DND-41 (cell line): ENCODE data around the gene FAM187B.

Experiments used
- ATAC-seq: fragments of 200-7000 bp; cut with Tn5 transposase; 3 replicates; pipeline ENCODE4 v1.9.1; 2021; ENCODE audit warnings: low read depth; ENCODE audit not compliant: insufficient read depth
- DNase-seq: peaks from one replicate; pipeline ENCODE4 v3.0.0-alpha.2; 2020
- H2AFZ ChIP-seq: 2 replicates; pipeline ENCODE4 v1.6.0; 2012; ENCODE audit warnings: low read depth, low read length
- H3K27ac ChIP-seq: 2 replicates; pipeline ENCODE4 v1.5.1; 2012; ENCODE audit warnings: low read length, inconsistent platforms
- H3K27me3 ChIP-seq: fragments of 200-600 bp; sonication (generic); 2 replicates; pipeline ENCODE4 v1.6.0; 2012; ENCODE audit warnings: low read length, mild to moderate bottlenecking, inconsistent platforms; ENCODE audit not compliant: insufficient read depth, poor library complexity
- H3K36me3 ChIP-seq: 2 replicates; pipeline ENCODE4 v1.5.1; 2012; ENCODE audit warnings: low read length, inconsistent platforms; ENCODE audit not compliant: insufficient read depth
- H3K4me1 ChIP-seq: 2 replicates; pipeline ENCODE4 v1.5.1; 2012; ENCODE audit warnings: mild to moderate bottlenecking, low read length; ENCODE audit not compliant: insufficient read depth
- H3K4me2 ChIP-seq: 2 replicates; pipeline ENCODE4 v1.6.0; 2012; ENCODE audit warnings: mild to moderate bottlenecking, moderate library complexity, low read length, inconsistent platforms; ENCODE audit not compliant: insufficient read depth
- H3K4me3 ChIP-seq, 2 experiments: fragments of 200-600 bp in 1 of 2; shearing (Covaris generic) in 1 of 2; 2 replicates each; pipeline ENCODE4 v1.5.1; 2012 to 2016; ENCODE audit warnings: inconsistent platforms in 2 of 2, low read length in 2 of 2, mild to moderate bottlenecking in 2 of 2, low read depth in 1 of 2, moderate library complexity in 1 of 2
- H3K79me2 ChIP-seq: 2 replicates; pipeline ENCODE4 v1.6.0; 2012; ENCODE audit warnings: low read length, inconsistent platforms; ENCODE audit not compliant: insufficient read depth
- H3K9ac ChIP-seq: 2 replicates; pipeline ENCODE4 v1.6.0; 2012; ENCODE audit warnings: low read depth, mild to moderate bottlenecking, inconsistent platforms, low read length, moderate library complexity
- H3K9me3 ChIP-seq: 2 replicates; pipeline ENCODE4 v1.5.1; 2012; ENCODE audit warnings: low read length, moderate library complexity, mild to moderate bottlenecking, inconsistent platforms; ENCODE audit not compliant: insufficient read depth, severe bottlenecking
- H4K20me1 ChIP-seq: 2 replicates; pipeline ENCODE4 v1.6.0; 2012; ENCODE audit warnings: low read length; ENCODE audit not compliant: insufficient read depth
- CTCF ChIP-seq: IDR thresholded peaks from 2 replicates; pipeline ENCODE4 v1.5.1; 2012; ENCODE audit warnings: borderline replicate concordance, low read length, moderate library complexity, mild to moderate bottlenecking; ENCODE audit not compliant: poor library complexity, severe bottlenecking; ENCODE audit errors: extremely low read depth
- EZH2 ChIP-seq: IDR thresholded peaks from 3 replicates; pipeline ENCODE4 v1.6.1; 2012; ENCODE audit warnings: borderline replicate concordance, low read depth, mild to moderate bottlenecking, moderate library complexity, low read length, inconsistent platforms; ENCODE audit not compliant: severe bottlenecking

The FAM187B gene

GRCh38 chr19:35266520-35267352, 38.2 kb upstream of the FAM187B start:
- H3K27me3 ChIP-seq: no peaks in the 10 kb centered on the region
- H2AFZ ChIP-seq: peak overlapping the region; percentile 67
- H3K4me1 ChIP-seq: peaks cover 32% of the 10 kb centered on the region
- peaks cover 41% of the 10 kb centered on the region for H3K79me2 ChIP-seq
- no peaks in the 10 kb centered on the region for H3K9me3 ChIP-seq
- peak; percentile 8; the same call in 2 of the 3 replicates for ATAC-seq
- H3K4me2 ChIP-seq: peak overlapping the region; percentile 88
- peak; percentile 31 for DNase-seq
- H3K9ac ChIP-seq: peak overlapping the region; percentile 92
- H4K20me1 ChIP-seq: peaks cover 21% of the 10 kb centered on the region
- TF ChIP-seq EZH2 (no peak), CTCF (no peak)
- peak overlapping the region; percentile 84 for H3K27ac ChIP-seq
- H3K36me3 ChIP-seq: peaks cover 30% of the 10 kb centered on the region
- peak overlapping the region; percentile 87 to 88; a peak in 3 of 4 replicates for H3K4me3 ChIP-seq

- H3K27ac ChIP-seq: no peak overlapping the region
- no peak overlapping the region for H2AFZ ChIP-seq
- peaks cover 34% of the 10 kb centered on the region for H3K79me2 ChIP-seq
- peaks cover 25% of the 10 kb centered on the region for H3K4me1 ChIP-seq
- peak overlapping the region; percentile 92; the same call in 1 of the 2 replicates for H3K9ac ChIP-seq
- no peaks in the 10 kb centered on the region for H3K9me3 ChIP-seq
- peaks cover 23% of the 10 kb centered on the region for H3K36me3 ChIP-seq
- no peak for ATAC-seq
- H3K27me3 ChIP-seq: no peaks in the 10 kb centered on the region
- peaks cover 16% of the 10 kb centered on the region; the same call in 1 of the 2 replicates for H4K20me1 ChIP-seq
- TF ChIP-seq EZH2: no peak
- no peak for TF ChIP-seq CTCF
- H3K4me3 ChIP-seq: peak overlapping the region in 1 of 2 experiments; percentile 88; a peak in 2 of 4 replicates
- H3K4me2 ChIP-seq: peak overlapping the region; percentile 88
- DNase-seq: no peak
Measured at GRCh38 chr19:35265900-35266519, 37.5 kb upstream of the FAM187B start.

GRCh38 chr19:35265126-35265899, 36.8 kb upstream of the FAM187B start:
- Histone ChIP-seq H3K36me3 (peaks cover 16% of the 10 kb centered on the region), H3K4me1 (peaks cover 20% of the 10 kb centered on the region), H4K20me1 (peaks cover 16% of the 10 kb centered on the region; the same call in 1 of the 2 replicates), H3K9me3 (no peaks in the 10 kb centered on the region), H3K27ac (no peak overlapping the region), H3K27me3 (no peaks in the 10 kb centered on the region), H3K4me2 (no peak overlapping the region), H2AFZ (no peak overlapping the region), H3K79me2 (peaks cover 27% of the 10 kb centered on the region), H3K4me3 (no peak overlapping the region), H3K9ac (no peak overlapping the region)
- ATAC-seq: no peak
- no peak for TF ChIP-seq CTCF
- TF ChIP-seq EZH2: no peak
- DNase-seq: no peak
